Esophagus (tissue), 2 donors: Measurements from ENCODE around the gene SSR2. TPM values are rescaled to one million over a fixed set of nuclear protein-coding genes. Genes with fewer than 3 reads are reported as not detected.

Experiments
- H3K27ac ChIP-seq, 2 donors: one replicate each; pipeline ENCODE4 v1.5.1; 2013; ENCODE audit warnings: low read depth in 2 of 2, mild to moderate bottlenecking in 2 of 2, inconsistent platforms in 1 of 2, low read length in 1 of 2, moderate library complexity in 1 of 2
- H3K27me3 ChIP-seq, 2 donors: one replicate each; pipeline ENCODE4 v1.6.1; 2013; ENCODE audit warnings: low read length in 2 of 2, control low read depth in 1 of 2, mild to moderate bottlenecking in 1 of 2; ENCODE audit not compliant: insufficient read depth in 2 of 2, control insufficient read depth in 1 of 2
- H3K36me3 ChIP-seq, 2 donors: one replicate each; pipeline ENCODE4 v1.6.1; 2013; ENCODE audit warnings: low read length in 1 of 2; ENCODE audit not compliant: control insufficient read depth in 2 of 2, insufficient read depth in 2 of 2
- H3K4me1 ChIP-seq, 2 donors: one replicate each; pipeline ENCODE4 v1.6.1; 2013; ENCODE audit warnings: low read length in 1 of 2; ENCODE audit not compliant: control insufficient read depth in 2 of 2, insufficient read depth in 2 of 2
- H3K4me3 ChIP-seq, 2 donors: one replicate each; pipeline ENCODE4 v1.5.1; 2013; ENCODE audit warnings: low read length in 2 of 2, mild to moderate bottlenecking in 2 of 2, low read depth in 1 of 2, moderate library complexity in 1 of 2
- H3K9me3 ChIP-seq, 2 donors: one replicate each; pipeline ENCODE4 v1.6.1; 2013; ENCODE audit warnings: mild to moderate bottlenecking in 2 of 2, low read depth in 1 of 2, low read length in 1 of 2, moderate library complexity in 1 of 2; ENCODE audit not compliant: control insufficient read depth in 2 of 2, insufficient read depth in 1 of 2
- WGBS, 2 donors: extraction: QIAGEN DNeasy Blood & Tissue Kit; methylation state at CpG; one replicate each; pipeline ENCODE4 v1.1.7; 2013; 5-methylcytosine and 5-hydroxymethylcytosine counted together
- polyA plus RNA-seq, 2 donors: library from polyadenylated mRNA; stranded (reverse); fragments of 200-250 nt; gene quantifications; one replicate each; pipeline ENCODE4 v1.2.3, GENCODE V29; 2013
- donor health status: healthy with polysubstance abuse.
- donor health status: Bipolar disorder and iron deficiency.

SSR2 gene
- polyA plus RNA-seq, 2 donors = 67.0 to 145 TPM

- H3K9me3 ChIP-seq = no peaks in the 10 kb centered on the region
- no peaks in the 10 kb centered on the region for H3K27me3 ChIP-seq
- peaks cover 0 to 2% of the 10 kb centered on the region in 2 donors for H3K4me1 ChIP-seq
- peak within 1 kb of the TSS; percentile 58 to 81 for H3K4me3 ChIP-seq
- 30 to 33% methylated on average over 11 of the region's 11 CpGs for WGBS, 2 donors
- H3K36me3 ChIP-seq = peaks cover 0 to 15% of the 10 kb centered on the region in 2 donors
- peak within 1 kb of the TSS; percentile 89 to 96 for H3K27ac ChIP-seq
Observed at GRCh38 chr1:156060937-156061636, 40.3 kb upstream of the SSR2 start, which contains the start of gene RAB25. Gene RAB25, plus strand, starts transcription at chr1:156061160. Its CDS starts 241 bp downstream, at chr1:156061401.

- WGBS, 2 donors = 86 to 92% methylated on average over 1 of the region's 1 CpG
- Histone ChIP-seq H3K36me3 (peaks cover 0 to 6% of the 10 kb centered on the region in 2 donors), H3K9me3 (no peaks in the 10 kb centered on the region), H3K4me3 (no peak overlapping the region), H3K27me3 (no peaks in the 10 kb centered on the region), H3K27ac (no peak overlapping the region), H3K4me1 (peaks cover 0 to 3% of the 10 kb centered on the region in 2 donors)
Observed at GRCh38 chr1:156056326-156056849, 35.6 kb upstream of the SSR2 start.

DNA sequence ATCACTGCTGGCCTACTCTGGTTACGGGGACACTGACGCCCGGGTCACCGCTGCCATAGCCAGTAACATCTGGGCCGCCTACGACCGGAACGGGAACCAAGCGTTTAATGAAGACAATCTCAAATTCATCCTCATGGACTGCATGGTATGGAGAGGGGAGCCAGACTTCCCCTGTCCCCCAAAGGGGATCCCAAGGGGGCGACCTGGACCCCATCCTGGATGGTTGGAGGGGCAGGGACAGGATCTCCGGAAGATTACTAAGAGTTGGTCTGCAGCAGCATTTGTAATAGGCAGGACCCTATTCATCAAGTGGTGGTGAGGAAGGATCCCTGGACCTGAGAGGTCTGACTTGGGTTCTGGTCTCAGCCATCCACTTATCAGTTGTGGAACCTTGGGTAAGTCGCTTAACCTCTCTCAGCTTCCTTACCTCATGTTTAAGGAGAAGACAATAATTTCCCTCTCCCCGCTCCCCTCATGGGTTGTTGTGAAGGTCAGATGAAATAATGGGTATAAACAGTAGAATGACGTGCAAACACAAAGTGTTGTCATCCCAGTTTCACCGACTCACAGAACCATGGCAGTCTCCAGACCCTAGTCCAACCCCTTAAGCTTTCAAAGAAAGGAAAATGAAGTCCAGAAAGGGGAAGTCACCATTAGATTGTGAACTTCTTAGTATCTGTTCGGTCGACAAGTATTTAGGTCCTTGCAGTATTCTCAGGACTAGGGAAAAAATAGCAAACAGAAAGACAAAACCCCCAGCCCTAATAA, 34.7 kb upstream of the SSR2 start:
- Histone ChIP-seq H3K4me1 (peaks cover 0 to 3% of the 10 kb centered on the region in 2 donors), H3K36me3 (peaks cover 0 to 9% of the 10 kb centered on the region in 2 donors), H3K27me3 (no peaks in the 10 kb centered on the region), H3K9me3 (no peaks in the 10 kb centered on the region), H3K27ac (peak overlapping the region; percentile 64 to 94), H3K4me3 (peak overlapping the region; percentile 82 to 85)
- WGBS, 2 donors = 22 to 23% methylated on average over 17 of the region's 17 CpGs

DNA sequence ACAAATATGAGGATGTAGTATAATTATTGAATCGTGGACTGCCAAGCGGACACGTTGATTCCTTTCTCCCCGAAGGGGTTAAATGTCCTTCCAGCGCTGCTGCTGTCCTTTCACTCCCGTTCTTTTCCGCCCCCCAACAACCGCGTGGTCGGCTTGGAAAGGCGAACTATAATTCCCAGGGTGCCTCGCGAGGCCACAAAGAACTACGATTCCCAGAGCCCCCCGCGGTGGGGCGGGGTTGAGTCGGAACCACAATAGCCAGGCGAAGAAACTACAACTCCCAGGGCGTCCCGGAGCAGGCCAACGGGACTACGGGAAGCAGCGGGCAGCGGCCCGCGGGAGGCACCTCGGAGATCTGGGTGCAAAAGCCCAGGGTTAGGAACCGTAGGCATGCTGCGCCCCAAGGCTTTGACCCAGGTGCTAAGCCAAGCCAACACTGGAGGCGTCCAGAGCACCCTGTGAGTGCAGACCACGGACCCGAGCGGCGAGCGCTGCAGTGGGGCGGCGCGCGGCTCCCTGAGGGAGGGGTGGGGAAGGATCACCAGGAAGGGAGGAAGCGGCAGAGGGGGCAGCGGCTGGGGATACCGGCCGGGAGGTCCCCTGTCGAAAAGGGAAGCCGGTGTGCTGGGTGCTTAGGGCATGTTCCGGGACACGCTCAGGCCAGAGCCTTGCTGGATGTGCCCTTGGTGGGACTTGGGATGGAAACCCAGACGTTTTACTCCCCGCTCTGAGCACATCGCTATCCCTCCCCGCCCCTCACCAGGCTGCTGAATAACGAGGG, 33.9 kb upstream of the SSR2 start, which contains the start of gene LAMTOR2:
Gene LAMTOR2 (plus strand): TSS at position 283 of the 781 bp plus-strand sequence. CDS start 108 bp downstream, at position 391.
- Histone ChIP-seq H3K9me3 (no peaks in the 10 kb centered on the region), H3K27me3 (no peaks in the 10 kb centered on the region), H3K36me3 (peaks cover 0 to 16% of the 10 kb centered on the region in 2 donors), H3K4me3 (peak within 1 kb of the TSS; percentile 82 to 85), H3K4me1 (peaks cover 0 to 3% of the 10 kb centered on the region in 2 donors), H3K27ac (peak within 1 kb of the TSS; percentile 86 to 94)
- WGBS, 2 donors = 0% methylated on average over 51 to 53 of the region's 53 CpGs

- H3K27ac ChIP-seq = peak within 1 kb of the TSS; percentile 86 to 94
- H3K4me3 ChIP-seq = peak within 1 kb of the TSS; percentile 82 to 85
- no peaks in the 10 kb centered on the region for H3K27me3 ChIP-seq
- H3K9me3 ChIP-seq = no peaks in the 10 kb centered on the region
- WGBS, 2 donors = 0 to 1% methylated on average over 32 to 42 of the region's 49 CpGs
- H3K4me1 ChIP-seq = peaks cover 0 to 3% of the 10 kb centered on the region in 2 donors
- peaks cover 0 to 16% of the 10 kb centered on the region in 2 donors for H3K36me3 ChIP-seq
Observed at GRCh38 chr1:156053768-156054499, 33.2 kb upstream of the SSR2 start, which contains the start of gene UBQLN4. Gene UBQLN4, minus strand, starts transcription at chr1:156053798. Its CDS starts 97 bp downstream, at chr1:156053701.

DNA sequence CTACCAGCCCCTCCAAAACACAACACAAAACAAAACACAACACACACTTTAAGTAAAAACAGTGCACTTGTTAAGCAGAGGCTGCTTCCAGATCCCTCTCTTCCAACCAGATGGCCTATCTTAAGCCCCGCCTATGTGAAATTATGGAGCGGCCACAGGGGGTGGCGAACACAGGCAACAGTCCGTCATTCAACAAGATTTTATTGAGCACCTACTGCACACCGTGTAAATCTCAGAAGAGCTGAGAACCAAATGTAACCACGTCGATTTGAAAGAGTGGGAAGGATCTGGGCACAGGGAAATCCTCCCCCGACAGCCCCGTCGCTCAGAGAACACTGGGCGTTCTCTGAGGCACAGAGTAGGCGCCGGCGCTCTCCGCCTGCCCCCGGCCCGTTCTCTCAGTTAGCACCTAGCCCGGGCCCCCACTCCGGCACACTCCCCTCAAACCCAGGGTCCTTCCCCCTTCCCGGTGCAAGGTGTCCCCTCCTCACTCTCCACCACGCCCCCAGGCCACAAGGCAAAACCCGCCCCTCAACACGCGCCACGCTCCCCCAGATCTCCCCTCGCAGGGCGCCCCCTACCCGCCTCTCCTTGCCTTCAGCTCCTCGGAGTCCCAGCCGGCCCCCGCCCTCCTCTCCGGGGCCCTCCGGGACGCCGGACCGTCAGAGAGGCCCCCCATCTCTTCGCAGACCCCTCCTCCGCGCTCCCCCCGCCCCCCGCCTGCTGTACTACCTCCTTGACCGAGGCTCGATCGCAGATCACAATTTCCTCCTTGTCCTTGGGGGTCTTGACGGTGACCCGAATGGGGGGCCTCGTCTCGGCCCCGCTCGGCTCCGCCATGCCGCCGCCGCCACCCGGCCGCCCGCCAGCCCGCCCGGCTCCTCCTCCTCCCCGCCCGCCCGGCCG, 32.4 kb upstream of the SSR2 start:
- WGBS, 2 donors = 1 to 2% methylated on average over 36 to 62 of the region's 63 CpGs
- Histone ChIP-seq H3K9me3 (no peaks in the 10 kb centered on the region), H3K27ac (peak overlapping the region; percentile 74 to 84), H3K27me3 (no peaks in the 10 kb centered on the region), H3K4me3 (peak overlapping the region; percentile 82 to 83), H3K4me1 (peaks cover 0 to 3% of the 10 kb centered on the region in 2 donors), H3K36me3 (peaks cover 2 to 21% of the 10 kb centered on the region in 2 donors)

DNA sequence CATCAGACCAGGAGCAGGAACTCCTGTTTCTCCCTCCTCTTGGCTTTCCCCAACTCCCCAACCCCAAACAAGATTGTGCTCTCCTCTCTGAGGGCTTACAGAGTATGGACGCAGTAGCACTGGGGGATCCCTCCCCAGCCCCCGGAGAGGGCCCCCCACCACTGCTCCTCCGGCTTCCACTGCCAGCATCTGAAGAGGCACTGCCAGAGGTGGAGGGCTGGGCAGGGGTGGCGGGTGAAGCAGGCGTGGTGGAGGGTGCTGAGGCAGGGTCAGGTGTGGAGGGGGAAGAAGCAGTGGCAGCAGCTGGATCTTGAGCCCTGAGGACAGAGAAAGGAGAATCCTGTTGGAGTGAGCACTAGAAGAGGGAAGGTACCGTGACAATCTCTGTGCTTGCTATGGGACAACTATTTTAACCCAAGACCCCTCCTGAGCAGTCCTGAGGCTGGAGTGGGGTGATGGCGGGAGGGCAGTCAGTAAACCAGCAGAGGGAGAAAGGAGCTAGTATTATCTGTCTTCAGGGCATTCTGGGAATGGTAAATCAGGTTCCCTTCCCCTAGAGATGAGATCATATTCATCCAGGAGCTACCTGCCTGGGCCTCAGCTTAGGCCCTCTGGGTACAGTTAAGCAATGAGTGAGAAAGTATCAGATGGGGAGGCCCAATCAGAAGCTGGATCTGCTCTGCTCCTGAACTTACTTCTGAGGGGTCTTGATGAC, 30.4 kb upstream of the SSR2 start:
- Histone ChIP-seq H3K27ac (no peak overlapping the region), H3K9me3 (no peaks in the 10 kb centered on the region), H3K27me3 (no peaks in the 10 kb centered on the region), H3K4me1 (peaks cover 0 to 3% of the 10 kb centered on the region in 2 donors), H3K36me3 (peaks cover 2 to 19% of the 10 kb centered on the region in 2 donors), H3K4me3 (no peak overlapping the region)
- 90 to 91% methylated on average over 6 to 7 of the region's 7 CpGs for WGBS, 2 donors
